ENCODE measurements around the gene ABCC3.

The ABCC3 gene, protein sequence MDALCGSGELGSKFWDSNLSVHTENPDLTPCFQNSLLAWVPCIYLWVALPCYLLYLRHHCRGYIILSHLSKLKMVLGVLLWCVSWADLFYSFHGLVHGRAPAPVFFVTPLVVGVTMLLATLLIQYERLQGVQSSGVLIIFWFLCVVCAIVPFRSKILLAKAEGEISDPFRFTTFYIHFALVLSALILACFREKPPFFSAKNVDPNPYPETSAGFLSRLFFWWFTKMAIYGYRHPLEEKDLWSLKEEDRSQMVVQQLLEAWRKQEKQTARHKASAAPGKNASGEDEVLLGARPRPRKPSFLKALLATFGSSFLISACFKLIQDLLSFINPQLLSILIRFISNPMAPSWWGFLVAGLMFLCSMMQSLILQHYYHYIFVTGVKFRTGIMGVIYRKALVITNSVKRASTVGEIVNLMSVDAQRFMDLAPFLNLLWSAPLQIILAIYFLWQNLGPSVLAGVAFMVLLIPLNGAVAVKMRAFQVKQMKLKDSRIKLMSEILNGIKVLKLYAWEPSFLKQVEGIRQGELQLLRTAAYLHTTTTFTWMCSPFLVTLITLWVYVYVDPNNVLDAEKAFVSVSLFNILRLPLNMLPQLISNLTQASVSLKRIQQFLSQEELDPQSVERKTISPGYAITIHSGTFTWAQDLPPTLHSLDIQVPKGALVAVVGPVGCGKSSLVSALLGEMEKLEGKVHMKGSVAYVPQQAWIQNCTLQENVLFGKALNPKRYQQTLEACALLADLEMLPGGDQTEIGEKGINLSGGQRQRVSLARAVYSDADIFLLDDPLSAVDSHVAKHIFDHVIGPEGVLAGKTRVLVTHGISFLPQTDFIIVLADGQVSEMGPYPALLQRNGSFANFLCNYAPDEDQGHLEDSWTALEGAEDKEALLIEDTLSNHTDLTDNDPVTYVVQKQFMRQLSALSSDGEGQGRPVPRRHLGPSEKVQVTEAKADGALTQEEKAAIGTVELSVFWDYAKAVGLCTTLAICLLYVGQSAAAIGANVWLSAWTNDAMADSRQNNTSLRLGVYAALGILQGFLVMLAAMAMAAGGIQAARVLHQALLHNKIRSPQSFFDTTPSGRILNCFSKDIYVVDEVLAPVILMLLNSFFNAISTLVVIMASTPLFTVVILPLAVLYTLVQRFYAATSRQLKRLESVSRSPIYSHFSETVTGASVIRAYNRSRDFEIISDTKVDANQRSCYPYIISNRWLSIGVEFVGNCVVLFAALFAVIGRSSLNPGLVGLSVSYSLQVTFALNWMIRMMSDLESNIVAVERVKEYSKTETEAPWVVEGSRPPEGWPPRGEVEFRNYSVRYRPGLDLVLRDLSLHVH (N-terminal part only)

DNA sequence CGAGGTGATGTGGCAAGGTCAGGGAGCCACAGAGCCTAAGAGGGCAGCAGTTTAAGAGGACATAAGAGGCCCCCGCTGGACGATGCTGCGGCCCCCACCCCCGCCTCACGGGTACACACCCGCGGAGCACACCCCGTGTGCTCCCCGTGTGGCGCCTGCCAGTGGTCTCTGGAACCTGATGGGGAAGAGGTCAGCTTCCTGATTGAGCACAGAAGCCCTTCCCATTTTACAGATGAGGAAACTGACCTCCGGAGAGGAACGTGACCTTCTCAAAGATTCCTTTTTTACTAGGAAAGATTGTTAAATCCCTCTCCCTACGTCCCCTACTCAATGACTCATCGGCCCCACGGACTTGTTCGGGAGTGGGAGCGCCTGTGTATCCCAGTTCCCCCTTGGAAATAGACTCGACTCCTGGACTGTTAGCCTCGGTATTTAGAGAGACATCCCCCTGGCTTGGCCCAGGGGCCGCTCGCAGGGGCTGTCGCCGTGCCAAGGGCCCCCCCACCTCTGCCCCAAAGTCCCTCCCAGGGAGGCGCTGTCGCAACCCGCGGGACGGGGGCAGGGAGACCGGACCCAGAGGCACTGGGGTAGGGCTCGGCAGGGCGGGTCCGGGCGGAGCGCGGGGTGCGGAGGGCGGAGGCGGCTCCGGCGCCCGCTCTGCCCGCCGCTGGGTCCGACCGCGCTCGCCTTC lies at the start of gene ABCC3:
Gene ABCC3 (plus strand): TSS at position 658 of the 691 bp plus-strand sequence. CDS start 56 bp downstream, outside the sequence.
- POLR2A ChIA-PET = no interaction called here

DNA sequence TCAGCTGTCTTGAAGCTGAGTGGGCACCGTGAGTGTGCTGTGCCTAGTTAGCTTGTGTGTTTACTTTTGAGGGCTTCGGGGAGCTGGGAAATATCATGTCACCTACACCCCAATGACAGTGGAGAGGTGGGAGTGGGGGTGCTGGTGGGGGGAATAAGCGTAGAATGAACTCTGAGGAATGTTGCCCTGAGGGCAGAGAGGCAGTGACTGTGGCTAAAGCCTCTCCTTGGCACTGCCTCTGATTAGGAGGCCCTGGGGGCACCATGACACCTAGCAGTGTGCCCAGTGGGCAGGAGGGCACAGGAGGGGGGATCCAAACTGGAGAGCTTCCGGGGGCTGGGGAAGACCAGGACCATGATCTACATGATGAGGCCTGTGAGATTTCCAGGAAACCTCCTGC lies 49.3 kb upstream of the ABCC3 start:
- POLR2A ChIA-PET = no interaction called here
- CTCF ChIA-PET = interaction anchor here (1.4 kb wide), 1 partner anchor 11 kb away, joined by 3 read pairs; no protein-coding TSS in a partner anchor
- TF ChIP-seq, protein P1, sequence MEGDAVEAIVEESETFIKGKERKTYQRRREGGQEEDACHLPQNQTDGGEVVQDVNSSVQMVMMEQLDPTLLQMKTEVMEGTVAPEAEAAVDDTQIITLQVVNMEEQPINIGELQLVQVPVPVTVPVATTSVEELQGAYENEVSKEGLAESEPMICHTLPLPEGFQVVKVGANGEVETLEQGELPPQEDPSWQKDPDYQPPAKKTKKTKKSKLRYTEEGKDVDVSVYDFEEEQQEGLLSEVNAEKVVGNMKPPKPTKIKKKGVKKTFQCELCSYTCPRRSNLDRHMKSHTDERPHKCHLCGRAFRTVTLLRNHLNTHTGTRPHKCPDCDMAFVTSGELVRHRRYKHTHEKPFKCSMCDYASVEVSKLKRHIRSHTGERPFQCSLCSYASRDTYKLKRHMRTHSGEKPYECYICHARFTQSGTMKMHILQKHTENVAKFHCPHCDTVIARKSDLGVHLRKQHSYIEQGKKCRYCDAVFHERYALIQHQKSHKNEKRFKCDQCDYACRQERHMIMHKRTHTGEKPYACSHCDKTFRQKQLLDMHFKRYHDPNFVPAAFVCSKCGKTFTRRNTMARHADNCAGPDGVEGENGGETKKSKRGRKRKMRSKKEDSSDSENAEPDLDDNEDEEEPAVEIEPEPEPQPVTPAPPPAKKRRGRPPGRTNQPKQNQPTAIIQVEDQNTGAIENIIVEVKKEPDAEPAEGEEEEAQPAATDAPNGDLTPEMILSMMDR (IDR thresholded peaks at IDR 0.05; ENCODE audit: control extremely low read depth, extremely low read depth, low read depth, missing control alignments) = no peak
- DNase-seq (ENCODE audit: extremely low spot score) = no peak

More for the DNA sequence above, at the start of gene ABCC3:
- TF ChIP-seq, protein P1 (IDR thresholded peaks at IDR 0.05; ENCODE audit: control extremely low read depth, extremely low read depth, low read depth, missing control alignments) = no peak
- DNase-seq (ENCODE audit: extremely low spot score) = no peak
- CTCF ChIA-PET = no interaction called here

DNA sequence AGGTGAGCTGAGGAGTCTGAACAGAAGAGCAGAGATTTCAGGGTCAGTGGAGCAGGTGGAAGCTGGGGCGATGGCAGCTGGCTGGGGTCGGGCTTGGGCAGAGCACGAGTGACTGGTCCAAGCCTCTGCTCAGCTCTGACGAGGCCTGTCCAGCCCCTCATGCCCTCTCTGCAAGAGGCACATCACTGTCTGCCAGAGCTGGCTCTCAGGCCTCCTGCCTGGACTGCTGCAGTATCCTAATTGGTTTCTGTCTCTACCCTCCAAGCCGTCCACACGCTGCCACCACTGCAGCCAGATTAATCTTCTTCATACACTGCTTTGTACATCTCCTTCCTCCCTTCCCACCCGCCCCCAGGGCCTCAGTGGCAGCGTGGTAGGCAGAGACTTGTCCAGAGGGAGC lies 48.8 kb upstream of the ABCC3 start:
- no peak for DNase-seq (ENCODE audit: extremely low spot score)
- POLR2A ChIA-PET = no interaction called here
- CTCF ChIA-PET = interaction anchor here (1.4 kb wide), 1 partner anchor 40 kb away, joined by 4 read pairs; no protein-coding TSS in a partner anchor
- TF ChIP-seq, protein P1 (IDR thresholded peaks at IDR 0.05; ENCODE audit: control extremely low read depth, extremely low read depth, low read depth, missing control alignments) = no peak

DNA sequence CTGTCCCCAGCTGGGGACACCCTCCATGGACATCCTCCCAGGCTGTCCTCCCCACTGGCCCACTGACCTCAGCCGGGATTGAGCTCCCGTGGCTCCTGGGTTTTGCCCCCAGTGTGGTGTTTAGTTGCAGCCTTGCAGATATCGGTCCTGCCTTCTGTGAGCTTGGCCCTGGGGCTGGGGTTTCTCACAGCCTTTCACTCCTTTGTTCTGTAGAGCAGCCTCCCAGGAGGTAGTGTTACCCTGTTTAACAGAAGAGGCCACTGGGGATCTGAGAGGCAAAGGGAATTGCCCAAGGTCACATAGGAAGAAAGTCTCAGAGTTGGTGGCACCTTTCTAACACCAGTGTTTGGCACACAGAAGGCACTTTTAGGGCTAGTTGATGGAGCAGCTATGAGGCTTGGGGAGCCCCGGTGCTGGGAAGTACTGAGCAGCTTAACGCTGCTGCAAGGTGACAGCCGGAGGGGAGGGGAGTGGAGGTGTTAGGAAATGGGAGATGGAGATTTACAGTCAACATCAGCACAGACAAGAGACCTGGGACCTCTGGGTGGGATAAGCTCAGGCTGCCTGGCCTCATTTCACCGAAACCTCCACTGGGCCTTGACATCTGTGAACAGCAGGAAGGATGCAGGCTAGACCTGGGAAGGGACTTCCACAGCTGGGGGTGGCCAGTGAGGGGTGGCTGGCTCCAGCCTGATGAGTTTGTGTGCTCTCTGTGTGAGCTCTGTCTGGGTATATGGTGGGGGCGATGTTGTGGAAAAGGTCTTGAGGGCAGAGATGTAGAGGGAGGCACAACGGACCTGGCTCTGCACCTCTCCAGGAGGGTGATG lies 48.0 kb upstream of the ABCC3 start:
- no peak for DNase-seq (ENCODE audit: extremely low spot score)
- ChIA-PET POLR2A (no interaction called here), CTCF (interaction anchor here (1.0 to 1.4 kb wide), 2 partner anchors 19 to 40 kb away, joined by 3 to 4 read pairs; no protein-coding TSS in a partner anchor)
- TF ChIP-seq, protein P1 (IDR thresholded peaks at IDR 0.05; ENCODE audit: control extremely low read depth, extremely low read depth, low read depth, missing control alignments) = no peak

DNA sequence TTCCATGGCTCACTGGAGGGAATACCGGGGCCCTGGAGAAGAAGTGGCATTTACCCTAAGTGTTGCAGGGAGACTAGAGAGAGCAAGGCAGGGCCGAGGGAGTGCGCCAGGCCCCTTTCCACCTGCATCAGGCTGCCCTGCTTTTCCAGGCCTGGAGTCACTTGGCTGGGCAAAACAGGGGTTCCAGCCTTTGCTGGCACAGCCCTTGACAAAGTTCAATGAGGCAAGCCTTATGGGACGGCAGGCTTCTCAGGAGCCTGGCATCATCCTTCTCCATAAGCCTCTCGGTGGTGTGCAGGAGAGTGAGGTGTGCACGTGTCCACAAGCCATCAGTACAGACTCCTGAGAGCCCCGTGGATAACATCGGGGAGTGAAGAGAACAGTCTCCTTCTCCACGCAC lies 47.1 kb upstream of the ABCC3 start:
- TF ChIP-seq, protein P1 (IDR thresholded peaks at IDR 0.05; ENCODE audit: control extremely low read depth, extremely low read depth, low read depth, missing control alignments) = no peak
- CTCF ChIA-PET = no interaction called here
- POLR2A ChIA-PET = no interaction called here
- no peak for DNase-seq (ENCODE audit: extremely low spot score)

Measured in GM10248 (cell line).